ENCODE results near the gene PPP1CA.

DNA sequence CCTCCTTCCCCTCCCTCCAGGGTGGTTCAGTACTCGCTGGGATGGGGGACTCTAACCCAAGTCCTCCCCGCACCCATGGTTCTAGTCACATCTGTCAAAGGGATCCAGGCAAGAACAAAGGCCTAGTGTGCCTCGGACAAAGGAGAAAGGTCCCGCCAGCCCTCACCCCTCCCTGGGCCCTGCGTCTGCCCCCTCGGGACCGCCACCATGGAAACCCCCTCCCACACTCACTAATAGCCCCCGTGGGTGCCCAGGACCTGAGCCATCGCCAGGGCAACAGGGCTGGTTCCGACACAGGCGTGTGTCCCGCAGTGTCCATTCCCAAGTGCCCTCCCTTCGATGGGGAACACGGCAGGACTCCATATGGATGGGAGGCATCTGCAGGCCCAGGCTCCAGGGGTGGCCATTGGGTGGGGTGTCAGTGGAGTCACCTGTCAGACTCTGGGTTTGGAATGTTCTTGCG lies 8.7 kb upstream of the PPP1CA start:
- TF ChIP-seq EZH2 (IDR thresholded peaks at IDR 0.05; ENCODE audit: low read length, missing control alignments) = no peak
- no peak for TF ChIP-seq CTCF (conservative IDR thresholded peaks at IDR 0.05 in 1 of 2, IDR thresholded peaks at IDR 0.05 in 1 of 2; ENCODE audit: low read depth in 1 of 2, low read length in 2 of 2)

Measured in fibroblast of lung (primary cell).